ENCODE measurements around the gene CGB3.

DNA sequence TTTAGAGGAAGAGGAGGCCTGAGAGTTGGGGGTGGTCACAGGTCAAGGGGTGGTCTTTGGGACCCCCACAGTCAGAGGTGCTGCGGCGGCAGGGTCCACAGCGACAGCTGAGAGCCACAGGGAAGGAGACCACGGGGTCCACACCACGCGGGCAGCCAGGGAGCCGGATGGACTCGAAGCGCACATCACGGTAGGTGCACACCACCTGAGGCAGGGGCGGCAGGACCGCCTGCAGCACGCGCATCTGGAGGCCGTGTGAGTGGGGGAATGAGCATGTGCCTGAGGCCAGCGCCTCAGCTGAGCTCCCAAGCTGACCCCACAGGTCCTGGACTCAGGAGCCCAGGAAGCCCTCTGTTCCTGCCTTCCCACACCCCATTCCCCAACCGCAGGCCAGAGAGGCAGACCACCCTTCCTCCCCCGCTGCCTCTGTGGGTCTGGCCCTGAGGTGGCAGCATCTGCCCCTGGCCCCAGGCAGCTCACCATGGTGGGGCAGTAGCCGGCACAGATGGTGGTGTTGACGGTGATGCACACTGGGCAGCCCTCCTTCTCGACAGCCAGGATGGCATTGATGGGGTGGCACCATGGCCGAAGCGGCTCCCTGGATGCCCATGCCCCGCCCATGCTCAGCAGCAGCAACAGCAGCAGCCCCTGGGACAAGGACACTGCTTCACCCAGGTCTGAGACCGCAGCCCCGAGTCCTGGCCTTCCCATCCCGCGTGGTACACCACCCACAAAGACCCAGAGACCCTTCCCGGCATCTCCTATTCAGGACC, 7.9 kb downstream of the CGB3 start:
- TF ChIP-seq, protein P1, sequence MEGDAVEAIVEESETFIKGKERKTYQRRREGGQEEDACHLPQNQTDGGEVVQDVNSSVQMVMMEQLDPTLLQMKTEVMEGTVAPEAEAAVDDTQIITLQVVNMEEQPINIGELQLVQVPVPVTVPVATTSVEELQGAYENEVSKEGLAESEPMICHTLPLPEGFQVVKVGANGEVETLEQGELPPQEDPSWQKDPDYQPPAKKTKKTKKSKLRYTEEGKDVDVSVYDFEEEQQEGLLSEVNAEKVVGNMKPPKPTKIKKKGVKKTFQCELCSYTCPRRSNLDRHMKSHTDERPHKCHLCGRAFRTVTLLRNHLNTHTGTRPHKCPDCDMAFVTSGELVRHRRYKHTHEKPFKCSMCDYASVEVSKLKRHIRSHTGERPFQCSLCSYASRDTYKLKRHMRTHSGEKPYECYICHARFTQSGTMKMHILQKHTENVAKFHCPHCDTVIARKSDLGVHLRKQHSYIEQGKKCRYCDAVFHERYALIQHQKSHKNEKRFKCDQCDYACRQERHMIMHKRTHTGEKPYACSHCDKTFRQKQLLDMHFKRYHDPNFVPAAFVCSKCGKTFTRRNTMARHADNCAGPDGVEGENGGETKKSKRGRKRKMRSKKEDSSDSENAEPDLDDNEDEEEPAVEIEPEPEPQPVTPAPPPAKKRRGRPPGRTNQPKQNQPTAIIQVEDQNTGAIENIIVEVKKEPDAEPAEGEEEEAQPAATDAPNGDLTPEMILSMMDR (IDR thresholded peaks at IDR 0.05; ENCODE audit: insufficient read depth, low read length): no peak
- TF ChIP-seq POLR2AphosphoS5 (IDR thresholded peaks at IDR 0.05; ENCODE audit: low read depth) (peak; percentile 27; the same call in 1 of the 2 replicates), SPI1 (IDR thresholded peaks at IDR 0.05; ENCODE audit: borderline replicate concordance, low read depth) (no peak), GABPA (IDR thresholded peaks at IDR 0.05; ENCODE audit: low read depth) (no peak)
- TF ChIP-seq, protein P2, sequence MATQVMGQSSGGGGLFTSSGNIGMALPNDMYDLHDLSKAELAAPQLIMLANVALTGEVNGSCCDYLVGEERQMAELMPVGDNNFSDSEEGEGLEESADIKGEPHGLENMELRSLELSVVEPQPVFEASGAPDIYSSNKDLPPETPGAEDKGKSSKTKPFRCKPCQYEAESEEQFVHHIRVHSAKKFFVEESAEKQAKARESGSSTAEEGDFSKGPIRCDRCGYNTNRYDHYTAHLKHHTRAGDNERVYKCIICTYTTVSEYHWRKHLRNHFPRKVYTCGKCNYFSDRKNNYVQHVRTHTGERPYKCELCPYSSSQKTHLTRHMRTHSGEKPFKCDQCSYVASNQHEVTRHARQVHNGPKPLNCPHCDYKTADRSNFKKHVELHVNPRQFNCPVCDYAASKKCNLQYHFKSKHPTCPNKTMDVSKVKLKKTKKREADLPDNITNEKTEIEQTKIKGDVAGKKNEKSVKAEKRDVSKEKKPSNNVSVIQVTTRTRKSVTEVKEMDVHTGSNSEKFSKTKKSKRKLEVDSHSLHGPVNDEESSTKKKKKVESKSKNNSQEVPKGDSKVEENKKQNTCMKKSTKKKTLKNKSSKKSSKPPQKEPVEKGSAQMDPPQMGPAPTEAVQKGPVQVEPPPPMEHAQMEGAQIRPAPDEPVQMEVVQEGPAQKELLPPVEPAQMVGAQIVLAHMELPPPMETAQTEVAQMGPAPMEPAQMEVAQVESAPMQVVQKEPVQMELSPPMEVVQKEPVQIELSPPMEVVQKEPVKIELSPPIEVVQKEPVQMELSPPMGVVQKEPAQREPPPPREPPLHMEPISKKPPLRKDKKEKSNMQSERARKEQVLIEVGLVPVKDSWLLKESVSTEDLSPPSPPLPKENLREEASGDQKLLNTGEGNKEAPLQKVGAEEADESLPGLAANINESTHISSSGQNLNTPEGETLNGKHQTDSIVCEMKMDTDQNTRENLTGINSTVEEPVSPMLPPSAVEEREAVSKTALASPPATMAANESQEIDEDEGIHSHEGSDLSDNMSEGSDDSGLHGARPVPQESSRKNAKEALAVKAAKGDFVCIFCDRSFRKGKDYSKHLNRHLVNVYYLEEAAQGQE (IDR thresholded peaks at IDR 0.05; ENCODE audit: insufficient replicate concordance, low read depth): no peak
